ENCODE results near the gene IGSF9.

Gene IGSF9

DNA sequence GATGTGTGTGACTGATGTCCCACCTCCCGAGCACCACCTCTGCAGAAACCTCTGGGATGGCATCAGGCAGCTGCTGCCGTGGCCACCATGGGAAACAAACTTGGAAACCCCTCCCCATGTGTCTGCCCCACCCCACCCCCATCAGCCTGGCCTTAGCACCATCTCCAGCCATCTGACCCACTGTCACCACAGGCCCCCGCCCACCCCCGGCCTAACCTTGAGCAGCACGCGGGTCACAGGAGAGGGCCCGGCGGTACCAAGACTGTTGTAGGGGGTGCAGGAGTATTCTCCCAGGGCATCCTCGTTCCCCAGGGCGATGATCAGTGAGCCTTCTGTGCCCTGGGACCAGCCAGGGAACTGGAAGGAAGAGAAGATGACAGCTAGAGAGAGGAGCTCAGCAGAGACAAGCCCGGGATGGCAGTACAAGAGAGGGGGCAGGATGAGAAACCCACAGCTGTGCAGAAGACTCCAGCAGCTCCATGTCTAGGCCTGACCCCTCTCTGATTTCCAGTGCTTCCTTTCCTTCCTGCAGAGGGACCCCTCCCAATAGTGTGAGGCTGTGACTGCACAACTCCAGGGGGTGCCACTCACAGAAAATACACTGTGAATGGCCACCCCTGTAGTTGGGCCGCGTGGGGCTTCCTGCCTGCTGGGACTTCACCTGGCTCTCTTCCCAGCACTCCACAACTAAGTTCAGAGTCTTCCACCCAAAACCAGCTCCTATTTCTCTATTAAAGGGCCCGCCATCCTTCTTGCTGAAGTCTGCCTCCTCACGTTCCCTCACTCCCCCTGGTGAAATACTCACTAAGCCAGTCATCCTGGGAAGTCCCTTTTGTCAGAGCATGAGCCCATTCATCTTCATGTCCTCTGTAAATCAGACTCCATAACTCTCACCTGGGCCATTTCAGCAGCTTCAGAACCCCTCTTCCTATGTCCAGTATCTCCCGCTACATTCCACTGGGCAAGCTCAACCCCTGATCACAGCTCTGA is 12.8 kb downstream of the IGSF9 start:
- DNase-seq (ENCODE audit: low spot score), result no peak

- no peak for DNase-seq (ENCODE audit: low spot score)
Observed at GRCh38 chr1:159931795-159932173, 13.6 kb downstream of the IGSF9 start.

DNA sequence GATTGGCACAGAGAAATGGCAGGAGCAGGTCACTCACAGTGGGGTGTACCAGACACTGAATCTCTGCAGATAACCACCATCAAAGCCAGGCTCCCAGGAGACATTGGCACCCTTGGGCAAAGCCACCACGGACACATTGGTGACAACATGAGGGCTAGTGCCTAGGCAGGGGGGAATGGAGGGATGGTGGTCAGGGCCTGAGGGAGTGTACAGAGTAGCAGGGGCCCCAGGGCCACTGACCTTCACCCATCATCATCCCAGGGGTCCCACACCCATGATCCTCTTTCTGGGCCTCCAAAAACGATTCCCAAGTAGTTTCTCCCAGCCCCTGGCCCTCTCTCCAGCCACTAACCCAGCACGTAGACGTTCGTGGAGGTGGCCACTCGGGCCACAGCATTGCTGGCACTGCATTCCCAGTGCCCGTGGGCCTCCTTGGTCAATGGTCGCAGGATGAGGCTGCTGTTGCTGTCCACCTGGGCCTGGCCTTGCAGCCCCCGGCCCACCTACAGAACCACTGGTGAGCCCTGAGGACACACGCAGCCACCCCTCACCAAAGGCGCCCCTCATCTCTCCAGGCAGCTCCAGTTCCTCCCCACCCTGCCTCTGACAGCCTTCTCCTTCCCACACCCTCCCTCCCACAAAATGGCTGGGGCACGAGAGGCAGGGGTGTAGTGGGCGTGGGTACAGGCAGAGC is 14.2 kb downstream of the IGSF9 start:
- no peak for DNase-seq (ENCODE audit: low spot score)

- DNase-seq (ENCODE audit: low spot score), result no peak
Observed at GRCh38 chr1:159930634-159931033, 14.8 kb downstream of the IGSF9 start.

DNA sequence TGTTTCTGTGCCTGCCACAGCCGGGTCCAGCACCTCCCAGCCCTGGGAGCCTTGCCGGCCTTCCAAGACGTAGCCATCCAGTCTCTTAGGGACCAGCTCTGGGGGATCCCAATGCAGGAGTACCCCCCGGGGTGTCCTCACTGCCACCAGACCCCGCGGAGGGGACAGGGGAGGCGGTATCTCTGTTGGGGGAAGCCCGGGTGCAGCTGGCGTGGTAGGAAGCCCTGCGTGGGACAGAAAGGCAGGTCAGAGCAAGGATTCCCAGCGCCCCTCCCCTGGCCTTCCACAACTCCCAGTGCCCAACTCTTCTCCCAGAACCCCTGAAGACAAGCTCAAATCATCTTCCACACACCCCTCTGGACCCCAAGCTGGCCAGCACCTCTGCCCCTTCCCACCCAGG is 15.2 kb downstream of the IGSF9 start:
- DNase-seq (ENCODE audit: low spot score), result no peak

- DNase-seq (ENCODE audit: low spot score), result no peak
Observed at GRCh38 chr1:159929155-159930051, 16.0 kb downstream of the IGSF9 start.

GRCh38 chr1:159928491-159929050 is 16.8 kb downstream of the IGSF9 start:
- no peak for DNase-seq (ENCODE audit: low spot score)

DNA sequence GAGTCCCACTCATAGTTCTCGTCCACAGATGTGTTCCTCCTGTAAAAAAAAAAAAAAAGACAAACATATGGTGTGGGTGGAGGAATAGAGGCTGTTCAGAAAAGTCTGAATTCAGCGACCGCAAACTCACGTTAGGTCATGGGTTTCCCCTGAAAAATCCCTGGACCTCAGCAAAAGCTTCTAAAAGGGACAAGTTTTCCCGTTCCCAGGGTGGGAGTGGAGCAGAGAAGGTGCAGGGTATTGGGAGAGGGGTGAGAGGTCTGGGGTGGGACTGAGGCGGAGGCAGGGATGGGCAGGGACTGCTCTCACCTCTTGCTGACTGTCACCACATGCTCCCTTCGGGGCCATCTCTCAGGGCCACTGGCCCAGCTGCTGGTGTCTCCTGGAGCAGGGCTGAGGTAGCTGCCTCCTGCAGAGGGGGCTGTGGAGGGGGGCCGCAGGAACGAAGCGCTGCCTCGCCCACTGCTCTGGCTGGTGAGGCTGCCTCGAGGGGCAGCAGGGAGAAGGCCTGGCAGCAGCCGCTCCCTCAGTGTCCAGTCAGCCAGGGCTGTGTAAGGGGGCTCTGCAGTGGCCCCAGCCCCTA is 17.5 kb downstream of the IGSF9 start:
- DNase-seq (ENCODE audit: low spot score), result no peak

GRCh38 chr1:159927211-159927848 is 18.1 kb downstream of the IGSF9 start:
- DNase-seq (ENCODE audit: low spot score), result no peak

DNA sequence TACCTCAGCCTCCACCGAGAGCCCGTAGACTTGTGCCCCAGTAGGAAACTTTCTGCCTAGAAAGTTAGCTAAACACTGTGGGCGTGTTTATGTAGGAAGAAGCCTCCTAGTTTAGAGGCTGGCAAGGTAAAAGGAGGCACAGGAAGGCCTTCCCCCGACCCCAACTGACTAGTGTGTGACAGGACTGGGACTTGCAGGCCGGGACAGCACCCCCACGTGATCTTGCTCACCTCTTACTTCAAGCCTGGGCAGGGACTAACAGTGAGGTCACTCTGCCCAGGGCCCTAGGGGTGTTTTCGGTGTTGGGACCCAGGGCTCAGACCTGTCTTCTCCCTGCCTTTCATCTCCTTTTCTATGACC is 19.7 kb downstream of the IGSF9 start:
- DNase-seq (ENCODE audit: low spot score), result peak; percentile 44

- DNase-seq (ENCODE audit: low spot score), result peak; percentile 86
Observed at GRCh38 chr1:159924791-159925718, 20.4 kb downstream of the IGSF9 start, which contains the start of gene TAGLN2. TSS of gene TAGLN2 (minus strand) at chr1:159925507. CDS start at chr1:159920509, 4,998 bp downstream.

DNA sequence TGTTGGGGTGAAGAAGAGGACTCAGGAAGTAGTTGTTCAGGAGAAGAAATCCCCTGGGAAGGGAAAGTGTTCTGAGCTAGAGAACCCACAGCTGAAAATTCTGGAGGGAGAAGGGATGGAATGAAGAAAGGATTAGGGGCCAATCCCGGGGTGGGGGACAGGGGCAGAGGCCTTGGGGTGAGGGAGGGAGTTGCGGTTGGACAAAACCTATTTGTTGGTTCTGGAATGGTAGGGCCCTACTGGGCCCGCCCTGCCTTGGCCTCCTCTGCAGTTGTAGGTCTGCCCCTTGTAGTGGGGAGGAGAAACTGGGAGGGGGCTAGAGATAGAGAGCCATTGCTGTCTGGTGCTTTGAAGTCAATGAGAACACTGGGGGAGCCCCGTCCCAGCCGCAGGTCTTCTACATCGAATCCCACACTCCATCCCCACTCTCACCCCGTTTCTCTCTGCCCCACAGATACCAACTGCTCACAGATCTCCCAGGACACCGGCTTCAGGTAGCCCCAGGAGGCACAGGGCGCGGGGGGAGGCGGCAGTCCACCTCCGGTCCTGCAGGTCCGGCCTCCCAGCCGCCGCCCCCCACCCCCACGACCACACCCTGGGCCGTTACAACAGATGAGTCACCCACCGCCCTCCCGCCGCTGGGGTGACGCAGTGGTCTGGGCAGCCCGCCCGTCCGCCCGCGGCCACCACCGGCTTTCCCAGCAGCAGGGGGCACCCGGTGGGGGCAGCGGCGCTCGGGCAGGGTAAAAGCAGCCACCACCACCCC is 21.2 kb downstream of the IGSF9 start:
- DNase-seq (ENCODE audit: low spot score), result peak; percentile 85

DNA sequence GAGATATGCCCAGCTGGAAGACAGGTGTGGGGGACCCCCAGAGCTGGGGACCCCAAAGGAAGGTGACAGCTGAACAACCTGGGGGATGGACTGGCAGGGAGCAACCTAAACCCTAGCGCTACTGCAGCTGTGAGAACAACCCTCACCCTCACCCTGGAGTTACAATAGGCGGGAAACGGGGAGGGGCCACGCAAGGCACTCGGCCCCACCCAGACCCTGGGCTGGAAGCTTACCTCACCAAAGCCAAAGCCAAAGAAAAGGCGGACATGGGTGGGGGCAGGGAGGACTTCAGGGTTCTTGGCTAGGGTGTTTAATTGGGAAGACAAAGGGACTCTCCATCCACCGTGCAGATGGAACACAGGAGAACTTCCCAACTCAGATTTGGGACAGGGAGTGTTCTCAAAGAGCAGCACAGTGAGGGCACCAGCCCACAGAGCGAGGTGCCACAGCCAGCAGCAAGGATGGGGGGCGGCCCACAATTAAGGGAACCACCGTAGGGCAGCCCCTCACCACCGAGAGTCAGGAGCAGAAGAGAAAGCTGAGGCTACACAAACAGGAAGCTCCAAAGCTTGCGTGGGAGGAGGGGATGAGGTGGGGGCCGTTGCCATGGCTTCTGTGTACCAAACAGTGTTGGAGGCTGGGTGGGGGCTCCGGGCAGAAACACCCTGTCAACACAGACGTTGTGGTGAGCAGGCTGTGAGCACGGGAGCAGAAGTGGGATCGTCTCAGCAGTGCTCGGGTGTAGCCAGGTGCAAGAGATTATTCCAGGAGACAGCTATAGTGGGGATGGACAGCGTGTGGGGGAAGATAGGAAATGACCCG is 22.0 kb downstream of the IGSF9 start:
- peak; percentile 20 for DNase-seq (ENCODE audit: low spot score)

GRCh38 chr1:159922511-159923202 is 22.8 kb downstream of the IGSF9 start:
- DNase-seq (ENCODE audit: low spot score), result no peak

DNA sequence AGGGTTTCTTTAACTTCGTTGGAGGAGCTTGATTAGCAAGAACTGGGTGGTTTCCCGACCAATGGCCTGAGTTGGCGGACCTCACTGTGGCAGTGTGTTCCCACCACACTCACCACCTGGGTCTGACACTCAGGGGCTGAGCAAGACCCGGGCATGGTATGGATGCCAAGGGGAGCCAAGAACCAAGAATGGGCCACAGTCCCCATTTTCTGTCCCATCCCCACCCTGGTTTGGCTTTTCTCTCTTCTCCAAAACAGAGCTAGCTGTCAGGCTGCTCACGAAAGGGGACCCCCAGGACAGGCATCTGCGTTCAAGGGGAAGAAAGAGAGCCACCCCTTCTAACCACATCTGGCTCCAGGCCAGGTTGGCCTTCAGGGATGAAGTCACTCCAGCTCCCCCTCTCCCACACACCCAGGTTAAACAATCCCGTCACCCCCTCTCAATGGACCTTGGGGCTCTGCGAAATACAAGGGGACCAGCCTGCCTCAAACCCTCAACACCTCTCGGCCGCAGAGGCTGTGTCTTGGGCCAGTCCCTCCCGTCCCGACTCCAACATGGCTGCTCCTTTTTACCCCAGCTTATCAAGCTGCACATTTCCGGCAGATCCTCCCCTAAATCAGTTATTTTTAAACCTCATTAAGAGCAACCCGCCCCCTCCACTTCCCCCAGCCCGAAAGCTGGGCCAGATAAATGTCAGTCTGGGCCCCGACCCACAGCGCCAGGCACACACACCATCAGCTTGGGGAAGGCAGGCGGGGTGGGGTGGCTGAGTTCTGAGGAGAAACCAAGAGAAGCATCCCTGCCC is 23.5 kb downstream of the IGSF9 start:
- no peak for DNase-seq (ENCODE audit: low spot score)

- no peak for DNase-seq (ENCODE audit: low spot score)
Observed at GRCh38 chr1:159921251-159921650, 24.2 kb downstream of the IGSF9 start.

DNA sequence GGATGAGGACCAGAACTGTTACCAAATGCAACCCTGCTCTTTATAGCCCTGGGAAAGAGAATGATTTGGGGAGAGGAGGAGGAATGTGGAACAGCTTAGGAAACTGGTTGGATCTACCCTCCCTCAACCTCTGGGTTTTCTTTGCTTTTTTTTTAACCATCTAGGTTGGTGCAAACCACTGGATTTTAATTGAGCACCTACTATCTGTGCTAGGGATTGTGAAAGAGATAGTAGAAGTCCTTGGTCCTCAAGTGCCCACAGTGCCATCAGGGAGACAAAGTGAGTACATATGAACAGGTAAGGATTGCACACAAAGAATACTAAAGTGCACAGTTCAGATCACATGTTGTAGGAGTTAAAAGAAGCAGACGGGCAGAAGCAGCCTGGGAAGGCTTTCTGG is 24.8 kb downstream of the IGSF9 start:
- DNase-seq (ENCODE audit: low spot score), result no peak

Data from RKO (cell line).